ENCODE results near the gene EML6. TPM values are rescaled to one million over a fixed set of nuclear protein-coding genes. Genes with fewer than 3 reads are reported as not detected.

Gene EML6
- polyA plus RNA-seq, 2 of the 4 experiments (the other 2 are of a cell fraction) = 1.4 to 1.5 TPM

GRCh38 chr2:54755641-54756326, 32.3 kb downstream of the EML6 start:
- TF ChIP-seq ZSCAN20 (CRISPR knock-in tag; IDR thresholded peaks at IDR 0.05) (no peak), MAZ (IDR thresholded peaks at IDR 0.05; ENCODE audit: borderline replicate concordance, low read depth, low read length) (no peak), KDM1A (IDR thresholded peaks at IDR 0.05; ENCODE audit: low read depth) (no peak), RNF2 (IDR thresholded peaks at IDR 0.05; ENCODE audit: borderline replicate concordance, low read depth) (no peak), JUN (IDR thresholded peaks at IDR 0.05) (no peak), E2F6 (IDR thresholded peaks at IDR 0.05; ENCODE audit: borderline replicate concordance, low read depth) (no peak), MAFK (IDR thresholded peaks at IDR 0.05; ENCODE audit: partially characterized antibody) (no peak), ZC3H11A (IDR thresholded peaks at IDR 0.05) (no peak), HOXA7 (CRISPR knock-in tag; IDR thresholded peaks at IDR 0.05) (no peak), EHMT2 (IDR thresholded peaks at IDR 0.05; ENCODE audit: low read depth) (no peak), FOXS1 (CRISPR knock-in tag; IDR thresholded peaks at IDR 0.05) (no peak)
- DNase-seq (ENCODE audit: low read depth in 1 of 2, low spot score in 1 of 2) (no peak), ATAC-seq (peak in 1 of 2 experiments; percentile 33; a peak in 2 of 6 replicates), FAIRE-seq (no peak)
- Histone ChIP-seq H3K4me3 (no peak overlapping the region), H3K4me1 (no peaks in the 10 kb centered on the region), H3K9me3 (no peaks in the 10 kb centered on the region), H3K27ac (no peak overlapping the region), H3K4me2 (no peak overlapping the region)
- ChIA-PET POLR2A (no interaction called here), CTCF (no interaction called here)
- 53% methylated on average over 9 of the region's 9 CpGs for WGBS (ENCODE audit: missing lambda C conversion rate)

- no peak for ATAC-seq
- Histone ChIP-seq H3K4me3 (no peak overlapping the region), H3K9me3 (no peaks in the 10 kb centered on the region), H3K4me1 (no peaks in the 10 kb centered on the region), H3K27ac (no peak overlapping the region), H3K4me2 (no peak overlapping the region)
- CTCF ChIA-PET = no interaction called here
- WGBS (ENCODE audit: missing lambda C conversion rate) = 94% methylated on average over 4 of the region's 4 CpGs
- FAIRE-seq = no peak
- POLR2A ChIA-PET = no interaction called here
- TF ChIP-seq EHF (CRISPR knock-in tag; IDR thresholded peaks at IDR 0.05) = no peak
- TF ChIP-seq HES2 (IDR thresholded peaks at IDR 0.05) = no peak
- TF ChIP-seq CBX2 (IDR thresholded peaks at IDR 0.05; ENCODE audit: borderline replicate concordance, low read depth) = no peak
- no peak for DNase-seq (ENCODE audit: low read depth in 1 of 2, low spot score in 1 of 2)
Measured at GRCh38 chr2:54757500-54757899, 34.0 kb downstream of the EML6 start.

- no peak overlapping the region for H3K4me3 ChIP-seq
- H3K4me1 ChIP-seq = no peaks in the 10 kb centered on the region
- H3K27ac ChIP-seq = no peak overlapping the region
- TF ChIP-seq CHD4 (IDR thresholded peaks at IDR 0.05; ENCODE audit: borderline replicate concordance) (no peak), CBX8 (IDR thresholded peaks at IDR 0.05) (no peak)
- DNase-seq (ENCODE audit: low read depth in 1 of 2, low spot score in 1 of 2) = no peak
- no peaks in the 10 kb centered on the region for H3K9me3 ChIP-seq
- H3K4me2 ChIP-seq = no peak overlapping the region
- no peak for ATAC-seq
- FAIRE-seq = no peak
- ChIA-PET CTCF (no interaction called here), POLR2A (no interaction called here)
- WGBS (ENCODE audit: missing lambda C conversion rate) = 43% methylated on average over 1 of the region's 1 CpG
Measured at GRCh38 chr2:54758951-54759350, 35.5 kb downstream of the EML6 start.

GRCh38 chr2:54760310-54760709, 36.8 kb downstream of the EML6 start:
- no peak overlapping the region for H3K4me3 ChIP-seq
- no peak overlapping the region for H3K27ac ChIP-seq
- DNase-seq (ENCODE audit: low read depth in 1 of 2, low spot score in 1 of 2) = no peak
- no peak for ATAC-seq
- no peaks in the 10 kb centered on the region for H3K4me1 ChIP-seq
- 91% methylated on average over 2 of the region's 2 CpGs for WGBS (ENCODE audit: missing lambda C conversion rate)
- H3K9me3 ChIP-seq = no peaks in the 10 kb centered on the region
- POLR2A ChIA-PET = no interaction called here
- CTCF ChIA-PET = interaction anchor here (1.3 kb wide), 1 partner anchor 78 kb away, joined by 3 read pairs; no protein-coding TSS in a partner anchor
- no peak overlapping the region for H3K4me2 ChIP-seq
- no peak for FAIRE-seq
- TF ChIP-seq EP300 (IDR thresholded peaks at IDR 0.05) = no peak
- TF ChIP-seq HMGXB4 (CRISPR knock-in tag; IDR thresholded peaks at IDR 0.05; ENCODE audit: borderline replicate concordance) = no peak
- no peak for TF ChIP-seq POLR2A (IDR thresholded peaks at IDR 0.05; ENCODE audit: low read length)
- TF ChIP-seq RCOR1 (IDR thresholded peaks at IDR 0.05; ENCODE audit: low read depth, low read length) = no peak
- no peak for TF ChIP-seq REST (IDR thresholded peaks at IDR 0.05)
- TF ChIP-seq EHMT2 (IDR thresholded peaks at IDR 0.05; ENCODE audit: low read depth) = no peak
- TF ChIP-seq NR3C1 (IDR thresholded peaks at IDR 0.05) = no peak
- no peak for TF ChIP-seq ATOH8 (CRISPR knock-in tag; IDR thresholded peaks at IDR 0.05; ENCODE audit: low read depth)
- no peak for TF ChIP-seq MAZ (IDR thresholded peaks at IDR 0.05; ENCODE audit: borderline replicate concordance, low read depth, low read length)
- no peak for TF ChIP-seq ZFP36 (IDR thresholded peaks at IDR 0.05; ENCODE audit: borderline replicate concordance, partially characterized antibody)
- no peak for TF ChIP-seq HES2 (IDR thresholded peaks at IDR 0.05)

All from A549 (cell line).